SK-N-SH (cell line): ENCODE data around the gene CAPN11. TPM values are rescaled to one million over a fixed set of nuclear protein-coding genes. Genes with fewer than 3 reads are reported as not detected.

Experiments
- CTCF ChIA-PET: fragments of 300-600, 350-600 bp; formaldehyde crosslinking; extraction: SDS; loops from one replicate; lab custom pipeline; 2021; lab: Yijun Ruan, JAX
- POLR2A ChIA-PET: fragments of 350-600 bp; sonication (Branson Sonifier 250); formaldehyde crosslinking; extraction: SDS; loops from one replicate; lab custom pipeline; 2020; ENCODE audit warnings: antibody characterized with exemption, inconsistent platforms; lab: Yijun Ruan, JAX
- DNase-seq: peaks from one replicate; pipeline ENCODE4 v3.0.0; 2012
- H2AFZ ChIP-seq: fragments of 200-600 bp; sonication (generic); 2 replicates; pipeline ENCODE4 v1.8.1; 2016; ENCODE audit warnings: antibody characterized with exemption, mild to moderate bottlenecking, low read depth
- H3F3A ChIP-seq: fragments of 200-600 bp; sonication (generic); replicated peaks from 2 replicates; pipeline ENCODE3; 2016; ENCODE audit warnings: antibody characterized with exemption, mild to moderate bottlenecking; ENCODE audit not compliant: insufficient read depth
- H3K27ac ChIP-seq, 2 experiments: fragments of 200-500 bp in 1 of 2; fragments of 200-600 bp in 1 of 2; sonication (Bioruptor generic) in 1 of 2; sonication (generic), shearing (Covaris generic) in 1 of 2; 2 replicates each; pipeline versions ENCODE4 v1.5.1 to v1.6.1; 2014 to 2016; ENCODE audit warnings: low read depth in 2 of 2, inconsistent platforms in 1 of 2, low read length in 1 of 2, mild to moderate bottlenecking in 1 of 2, mixed read lengths in 1 of 2
- H3K27me3 ChIP-seq: fragments of 200-600 bp; sonication (generic), shearing (Covaris generic); 2 replicates; pipeline ENCODE4 v1.6.1; 2016; ENCODE audit warnings: mixed run types; ENCODE audit not compliant: insufficient read depth
- H3K36me3 ChIP-seq, 2 experiments: fragments of 200-500 bp in 1 of 2; fragments of 200-600 bp in 1 of 2; sonication (Bioruptor generic) in 1 of 2; sonication (generic) in 1 of 2; replicated peaks in 1 of 2; 2 replicates each; pipeline versions ENCODE3 to v1.5.1; 2014 to 2016; ENCODE audit warnings: low read length in 1 of 2, mild to moderate bottlenecking in 1 of 2; ENCODE audit not compliant: insufficient read depth in 2 of 2, control insufficient read depth in 1 of 2
- H3K4me1 ChIP-seq, 2 experiments: fragments of 200-500 bp in 1 of 2; fragments of 200-600 bp in 1 of 2; sonication (Bioruptor generic) in 1 of 2; sonication (generic), shearing (Covaris generic) in 1 of 2; 2 replicates each; pipeline versions ENCODE4 v1.5.1 to v1.6.1; 2014 to 2016; ENCODE audit warnings: low read depth in 1 of 2, low read length in 1 of 2, mixed run types in 1 of 2; ENCODE audit not compliant: insufficient read depth in 2 of 2, control insufficient read depth in 1 of 2
- H3K4me2 ChIP-seq: fragments of 200-600 bp; sonication (generic), shearing (Covaris generic); 2 replicates; pipeline ENCODE4 v1.6.1; 2017; ENCODE audit warnings: mixed run types
- H3K4me3 ChIP-seq, 2 experiments: fragments of 200-500 bp in 1 of 2; fragments of 200-600 bp in 1 of 2; sonication (Bioruptor generic) in 1 of 2; sonication (generic), shearing (Covaris generic) in 1 of 2; 2 replicates each; pipeline versions ENCODE4 v1.5.1 to v1.8.1; 2014 to 2016; ENCODE audit warnings: low read depth in 2 of 2, inconsistent platforms in 1 of 2, low read length in 1 of 2, mild to moderate bottlenecking in 1 of 2, mixed read lengths in 1 of 2, moderate library complexity in 1 of 2
- H3K79me2 ChIP-seq: fragments of 200-600 bp; sonication (generic); 2 replicates; pipeline ENCODE4 v1.8.1; 2017; ENCODE audit warnings: mild to moderate bottlenecking; ENCODE audit not compliant: insufficient read depth
- H3K9ac ChIP-seq: fragments of 200-600 bp; sonication (generic); 2 replicates; pipeline ENCODE4 v1.6.1; 2017; ENCODE audit warnings: mixed run types
- H3K9me2 ChIP-seq: fragments of 200-600 bp; sonication (generic); 2 replicates; pipeline ENCODE4 v1.6.1; 2017; ENCODE audit warnings: mixed run types
- H3K9me3 ChIP-seq: fragments of 200-600 bp; sonication (generic); 2 replicates; pipeline ENCODE4 v1.6.1; 2017; ENCODE audit warnings: mixed run types, mild to moderate bottlenecking, moderate library complexity
- H4K20me1 ChIP-seq: fragments of 200-600 bp; sonication (generic); 2 replicates; pipeline ENCODE4 v1.6.1; 2017; ENCODE audit warnings: mild to moderate bottlenecking, mixed run types; ENCODE audit not compliant: insufficient read depth
- CHD2 ChIP-seq: fragments of 150-350 bp; IDR thresholded peaks from 2 replicates; pipeline ENCODE4 v1.6.1; 2018; ENCODE audit warnings: low read length; ENCODE audit not compliant: partially characterized antibody
- CTCF ChIP-seq: fragments of 200-600 bp; sonication (generic); IDR thresholded peaks from 2 replicates; pipeline ENCODE4 v1.6.1; 2017; ENCODE audit warnings: antibody characterized with exemption, mild to moderate bottlenecking, moderate library complexity
- ELF1 ChIP-seq: IDR thresholded peaks from 2 replicates; pipeline ENCODE4 v1.4.0; 2012
- FOXJ3 ChIP-seq: sonication (generic); formaldehyde crosslinking; IDR thresholded peaks from 2 replicates; pipeline ENCODE4 v1.5.1; 2020; ENCODE audit warnings: mild to moderate bottlenecking, missing genetic modification reagents
- MAX ChIP-seq: IDR thresholded peaks from 2 replicates; pipeline ENCODE4 v1.4.0; 2012; ENCODE audit warnings: low read depth
- MEF2A ChIP-seq: IDR thresholded peaks from 2 replicates; pipeline ENCODE4 v1.4.0; 2012; ENCODE audit warnings: low read depth, borderline replicate concordance
- MXI1 ChIP-seq: IDR thresholded peaks from 2 replicates; pipeline ENCODE4 v1.6.1; 2012; ENCODE audit warnings: mild to moderate bottlenecking, low read depth, low read length, improper control_type of control experiment
- RCOR1 ChIP-seq: fragments of 150-350 bp; IDR thresholded peaks from 2 replicates; pipeline ENCODE4 v1.6.1; 2017; ENCODE audit warnings: antibody characterized with exemption, low read length
- RFX5 ChIP-seq: IDR thresholded peaks from 2 replicates; pipeline ENCODE4 v1.6.1; 2012; ENCODE audit warnings: mild to moderate bottlenecking, improper control_type of control experiment, low read length
- SIN3A ChIP-seq: IDR thresholded peaks from 2 replicates; pipeline ENCODE4 v1.6.1; 2012; ENCODE audit warnings: low read depth, mild to moderate bottlenecking, low read length, moderate library complexity, borderline replicate concordance
- TAF1 ChIP-seq: IDR thresholded peaks from 2 replicates; pipeline ENCODE4 v1.6.1; 2012; ENCODE audit warnings: low read depth, mild to moderate bottlenecking, low read length, moderate library complexity, borderline replicate concordance
- ZBTB33 ChIP-seq: IDR thresholded peaks from 2 replicates; pipeline ENCODE4 v1.4.0; 2012; ENCODE audit warnings: low read depth, borderline replicate concordance
- WGBS: methylation state at CpG from one replicate; pipeline ENCODE4 v1.1.6; 2017; ENCODE audit warnings: low lambda C conversion rate; 5-methylcytosine and 5-hydroxymethylcytosine counted together
- polyA plus RNA-seq, 3 experiments: library from polyadenylated mRNA; depleted of rRNA; stranded (reverse); fragments of >200 nt; gene quantifications; 2 replicates each; pipeline ENCODE4 v1.2.3, GENCODE V29; 2012

CAPN11 gene
- polyA plus RNA-seq, 1 of the 3 experiments (the other 2 are of a cell fraction): not detected

GRCh38 chr6:44222486-44223318, 64.1 kb downstream of the CAPN11 start:
- peaks cover 7% of the 10 kb centered on the region; the same call in 1 of the 2 replicates for H3K79me2 ChIP-seq
- 51% methylated on average over 25 of the region's 26 CpGs for WGBS
- peak overlapping the region; percentile 99 for H3K4me2 ChIP-seq
- peaks cover 17 to 66% of the 10 kb centered on the region in 2 experiments for H3K4me1 ChIP-seq
- no peaks in the 10 kb centered on the region for H3K27me3 ChIP-seq
- H3K27ac ChIP-seq: peak overlapping the region in 1 of 2 experiments; percentile 98; a peak in 2 of 4 replicates
- H3K9me2 ChIP-seq: no peaks in the 10 kb centered on the region
- DNase-seq: no peak
- H3K9ac ChIP-seq: no peak overlapping the region
- TF ChIP-seq TAF1 (no peak), RCOR1 (no peak), MEF2A (no peak), CHD2 (no peak), SIN3A (no peak), MAX (no peak), MXI1 (no peak), FOXJ3 (CRISPR knock-in tag) (no peak), CTCF (no peak; the same call in 1 of the 2 replicates), ELF1 (no peak), ZBTB33 (no peak), RFX5 (no peak)
- peaks cover 5% of the 10 kb centered on the region; the same call in 1 of the 2 replicates for H4K20me1 ChIP-seq
- POLR2A ChIA-PET: interaction anchor here (0.6 to 4.7 kb wide), 4 partner anchors 12 to 148 kb away, joined by 3 to 49 read pairs (median 12); partner anchors contain the start of genes HSP90AB1 and SLC35B2
- H3K36me3 ChIP-seq: no peaks in the 10 kb centered on the region
- H2AFZ ChIP-seq: peak overlapping the region; percentile 56; the same call in 1 of the 2 replicates
- no peaks in the 10 kb centered on the region for H3K9me3 ChIP-seq
- CTCF ChIA-PET: interaction anchor here (1.0 to 13.7 kb wide), 12 partner anchors 10 to 127 kb away, joined by 3 to 224 read pairs (median 4); partner anchors contain the start of gene HSP90AB1
- H3K4me3 ChIP-seq: peak overlapping the region; percentile 53 to 65; a peak in 3 of 4 replicates
- peaks cover 7% of the 10 kb centered on the region for H3F3A ChIP-seq
